Activated CD4-positive, alpha-beta T cell treated with anti-CD3 and anti-CD28 coated beads, Interleukin-2, amount 10 ng/mL, durations not matched to agents 24 days and 14 days (primary cell): ENCODE results near the gene SERINC1. TPM values are rescaled to one million over a fixed set of nuclear protein-coding genes. Genes with fewer than 3 reads are reported as not detected.
"Not testable (repeated sequence)": the region's sequence is repeated elsewhere in the genome, so short reads cannot be mapped to it uniquely, and the experiment has no call there.

Source experiments
- DNase-seq: peaks from one replicate; pipeline ENCODE4 v3.0.0; 2022
- H3K27ac Mint-ChIP-seq: one replicate; pipeline ENCODE4 v1.8.0; 2022; ENCODE audit warnings: mild to moderate bottlenecking, mixed read lengths
- H3K27me3 Mint-ChIP-seq: one replicate; pipeline ENCODE4 v1.8.0; 2022; ENCODE audit warnings: mixed read lengths
- H3K36me3 Mint-ChIP-seq: one replicate; pipeline ENCODE4 v1.8.0; 2022; ENCODE audit warnings: low read depth, mild to moderate bottlenecking, mixed read lengths
- H3K4me1 Mint-ChIP-seq: one replicate; pipeline ENCODE4 v1.8.0; 2021; ENCODE audit warnings: mixed read lengths
- H3K4me3 Mint-ChIP-seq: one replicate; pipeline ENCODE4 v1.8.0; 2022; ENCODE audit warnings: mild to moderate bottlenecking, moderate library complexity, mixed read lengths
- H3K9me3 Mint-ChIP-seq: one replicate; pipeline ENCODE4 v1.8.0; 2021; ENCODE audit warnings: mixed read lengths
- intact Hi-C: fragments of 100-400 bp; cut with micrococcal nuclease; formaldehyde crosslinking; loops from one replicate; pipeline ENCODE4 v1.15.1; 2023
- total RNA-seq: library from RNA; stranded (reverse); gene quantifications from 2 replicates; pipeline ENCODE4 v1.2.3, GENCODE V29; 2022

SERINC1 gene
- total RNA-seq, 1 donor from 2014 or later: 38.6 TPM

GRCh38 chr6:122459865-122460416 is 11.7 kb downstream of the SERINC1 start:
- H3K27ac Mint-ChIP-seq, H3K27me3 Mint-ChIP-seq, H3K9me3 Mint-ChIP-seq, DNase-seq, intact Hi-C loops, H3K4me3 Mint-ChIP-seq: not testable (repeated sequence)
- H3K4me1 Mint-ChIP-seq: peaks cover 18% of the 10 kb centered on the region
- peaks cover 31% of the 10 kb centered on the region for H3K36me3 Mint-ChIP-seq

GRCh38 chr6:122459240-122459639 is 12.4 kb downstream of the SERINC1 start:
- Mint-ChIP-seq H3K27ac (no peak overlapping the region), H3K27me3 (no peaks in the 10 kb centered on the region), H3K4me3 (no peak overlapping the region), H3K9me3 (no peaks in the 10 kb centered on the region), H3K4me1 (peaks cover 18% of the 10 kb centered on the region), H3K36me3 (peaks cover 36% of the 10 kb centered on the region)
- DNase-seq: no peak
- intact Hi-C loops: no loop called here

GRCh38 chr6:122458087-122458486 is 13.5 kb downstream of the SERINC1 start:
- Mint-ChIP-seq H3K4me1 (peaks cover 14% of the 10 kb centered on the region), H3K27me3 (no peaks in the 10 kb centered on the region), H3K4me3 (no peak overlapping the region), H3K9me3 (no peaks in the 10 kb centered on the region), H3K27ac (no peak overlapping the region), H3K36me3 (peaks cover 39% of the 10 kb centered on the region)
- intact Hi-C loops: no loop called here
- no peak for DNase-seq

- H3K27me3 Mint-ChIP-seq, H3K9me3 Mint-ChIP-seq, H3K4me1 Mint-ChIP-seq, H3K4me3 Mint-ChIP-seq, H3K27ac Mint-ChIP-seq, DNase-seq, intact Hi-C loops: not testable (repeated sequence)
- H3K36me3 Mint-ChIP-seq: peaks cover 47% of the 10 kb centered on the region
Measured at GRCh38 chr6:122455116-122455515, 16.5 kb downstream of the SERINC1 start.

GRCh38 chr6:122454673-122455072 is 16.9 kb downstream of the SERINC1 start:
- intact Hi-C loops: no loop called here
- Mint-ChIP-seq H3K4me3 (no peak overlapping the region), H3K27ac (no peak overlapping the region), H3K9me3 (no peaks in the 10 kb centered on the region), H3K27me3 (no peaks in the 10 kb centered on the region), H3K36me3 (peaks cover 49% of the 10 kb centered on the region), H3K4me1 (peaks cover 8% of the 10 kb centered on the region)
- DNase-seq: no peak

GRCh38 chr6:122452509-122452908 is 19.1 kb downstream of the SERINC1 start:
- no peak overlapping the region for H3K4me3 Mint-ChIP-seq
- intact Hi-C loops: no loop called here

GRCh38 chr6:122449069-122449468 is 22.5 kb downstream of the SERINC1 start:
- DNase-seq: no peak
- Mint-ChIP-seq H3K27me3 (no peaks in the 10 kb centered on the region), H3K27ac (no peak overlapping the region), H3K4me3 (no peak overlapping the region), H3K4me1 (peaks cover 2% of the 10 kb centered on the region), H3K36me3 (peaks cover 54% of the 10 kb centered on the region), H3K9me3 (no peaks in the 10 kb centered on the region)
- intact Hi-C loops: no loop called here

More at GRCh38 chr6:122452509-122452908, 19.1 kb downstream of the SERINC1 start:
- no peaks in the 10 kb centered on the region for H3K9me3 Mint-ChIP-seq
- peaks cover 60% of the 10 kb centered on the region for H3K36me3 Mint-ChIP-seq
- no peaks in the 10 kb centered on the region for H3K27me3 Mint-ChIP-seq
- no peak for DNase-seq
- H3K4me1 Mint-ChIP-seq: no peaks in the 10 kb centered on the region
- no peak overlapping the region for H3K27ac Mint-ChIP-seq

GRCh38 chr6:122445274-122445673 is 26.3 kb downstream of the SERINC1 start:
- DNase-seq: no peak
- peaks cover 4% of the 10 kb centered on the region for H3K9me3 Mint-ChIP-seq
- H3K36me3 Mint-ChIP-seq: peaks cover 52% of the 10 kb centered on the region
- no peak overlapping the region for H3K4me3 Mint-ChIP-seq
- no peak overlapping the region for H3K27ac Mint-ChIP-seq
- peaks cover 2% of the 10 kb centered on the region for H3K4me1 Mint-ChIP-seq
- H3K27me3 Mint-ChIP-seq: no peaks in the 10 kb centered on the region
- intact Hi-C loops: no loop called here

- intact Hi-C loops: loop anchor here (5.0 kb wide), 1 partner anchor 42 kb away; the partner anchor contains the start of gene HSF2
- no peaks in the 10 kb centered on the region for H3K4me1 Mint-ChIP-seq
- H3K27me3 Mint-ChIP-seq: no peaks in the 10 kb centered on the region
- no peak for DNase-seq
- no peak overlapping the region for H3K4me3 Mint-ChIP-seq
- peaks cover 22% of the 10 kb centered on the region for H3K9me3 Mint-ChIP-seq
- H3K27ac Mint-ChIP-seq: no peak overlapping the region
- H3K36me3 Mint-ChIP-seq: peaks cover 68% of the 10 kb centered on the region
Measured at GRCh38 chr6:122438975-122439374, 32.6 kb downstream of the SERINC1 start.

- no peak for DNase-seq
- no peak overlapping the region for H3K4me3 Mint-ChIP-seq
- H3K9me3 Mint-ChIP-seq: no peaks in the 10 kb centered on the region
- H3K27me3 Mint-ChIP-seq: no peaks in the 10 kb centered on the region
- no peak overlapping the region for H3K27ac Mint-ChIP-seq
- intact Hi-C loops: no loop called here
- peaks cover 49% of the 10 kb centered on the region for H3K36me3 Mint-ChIP-seq
- H3K4me1 Mint-ChIP-seq: peaks cover 4% of the 10 kb centered on the region
Measured at GRCh38 chr6:122432816-122433215, 38.8 kb downstream of the SERINC1 start.

- Mint-ChIP-seq H3K36me3 (peaks cover 47% of the 10 kb centered on the region), H3K27me3 (no peaks in the 10 kb centered on the region), H3K27ac (no peak overlapping the region), H3K4me3 (no peak overlapping the region), H3K4me1 (peaks cover 4% of the 10 kb centered on the region), H3K9me3 (no peaks in the 10 kb centered on the region)
- no peak for DNase-seq
- intact Hi-C loops: no loop called here
Measured at GRCh38 chr6:122431780-122432179, 39.8 kb downstream of the SERINC1 start.

GRCh38 chr6:122429323-122429722 is 42.3 kb downstream of the SERINC1 start:
- no peaks in the 10 kb centered on the region for H3K9me3 Mint-ChIP-seq
- no peak overlapping the region for H3K4me3 Mint-ChIP-seq
- no peaks in the 10 kb centered on the region for H3K27me3 Mint-ChIP-seq
- intact Hi-C loops: no loop called here
- DNase-seq: no peak
- H3K27ac Mint-ChIP-seq: no peak overlapping the region
- peaks cover 4% of the 10 kb centered on the region for H3K4me1 Mint-ChIP-seq
- H3K36me3 Mint-ChIP-seq: peaks cover 53% of the 10 kb centered on the region

- intact Hi-C loops: no loop called here
- DNase-seq: no peak
- Mint-ChIP-seq H3K27ac (no peak overlapping the region), H3K36me3 (peaks cover 56% of the 10 kb centered on the region), H3K9me3 (no peaks in the 10 kb centered on the region), H3K27me3 (no peaks in the 10 kb centered on the region), H3K4me1 (peaks cover 4% of the 10 kb centered on the region), H3K4me3 (no peak overlapping the region)
Measured at GRCh38 chr6:122428781-122429180, 42.8 kb downstream of the SERINC1 start.

- Mint-ChIP-seq H3K4me1 (peaks cover 4% of the 10 kb centered on the region), H3K27me3 (no peaks in the 10 kb centered on the region), H3K27ac (no peak overlapping the region), H3K36me3 (peaks cover 56% of the 10 kb centered on the region), H3K4me3 (no peak overlapping the region), H3K9me3 (no peaks in the 10 kb centered on the region)
- no peak for DNase-seq
- intact Hi-C loops: no loop called here
Measured at GRCh38 chr6:122426597-122426996, 45.0 kb downstream of the SERINC1 start.

GRCh38 chr6:122423734-122424133 is 47.9 kb downstream of the SERINC1 start:
- Mint-ChIP-seq H3K27ac (no peak overlapping the region), H3K4me3 (no peak overlapping the region), H3K9me3 (no peaks in the 10 kb centered on the region), H3K36me3 (peaks cover 50% of the 10 kb centered on the region), H3K27me3 (no peaks in the 10 kb centered on the region), H3K4me1 (peaks cover 4% of the 10 kb centered on the region)
- intact Hi-C loops: loop anchor here (2.0 kb wide), 1 partner anchor 25 kb away; the partner anchor contains the start of gene HSF2
- no peak for DNase-seq
